Hepatic stellate cell (primary cell): Measurements from ENCODE around the gene TRPC4.

Experiments used
- DNase-seq: peaks from one replicate; pipeline ENCODE4 v3.0.0; 2011; ENCODE audit warnings: low spot score

The TRPC4 gene

GRCh38 chr13:37869756-37870488 is at the start of gene TRPC4:
TRPC4 (minus strand) TSS chr13:37869772; CDS start chr13:37783333, 86,439 bp downstream.
- peak; percentile 66 for DNase-seq

DNA sequence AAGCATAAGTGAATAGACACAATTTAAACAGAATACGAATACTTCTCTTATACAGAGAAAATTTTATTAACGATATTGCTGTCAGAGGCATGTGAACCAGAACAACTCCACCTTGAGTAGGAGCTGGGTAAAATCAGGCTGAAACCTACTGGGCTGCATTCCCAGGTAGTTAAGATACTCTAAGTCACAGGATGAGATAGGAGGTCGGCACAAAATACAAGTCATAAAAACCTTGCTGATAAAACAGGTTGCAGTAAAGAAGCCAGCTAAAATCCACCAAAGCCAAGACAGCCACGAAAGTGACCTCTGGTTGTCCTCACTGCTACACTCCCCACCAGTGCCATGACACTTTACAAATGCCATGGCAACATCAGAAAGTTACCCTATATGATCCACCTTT is 49.2 kb upstream of the TRPC4 start:
- no peak for DNase-seq

DNA sequence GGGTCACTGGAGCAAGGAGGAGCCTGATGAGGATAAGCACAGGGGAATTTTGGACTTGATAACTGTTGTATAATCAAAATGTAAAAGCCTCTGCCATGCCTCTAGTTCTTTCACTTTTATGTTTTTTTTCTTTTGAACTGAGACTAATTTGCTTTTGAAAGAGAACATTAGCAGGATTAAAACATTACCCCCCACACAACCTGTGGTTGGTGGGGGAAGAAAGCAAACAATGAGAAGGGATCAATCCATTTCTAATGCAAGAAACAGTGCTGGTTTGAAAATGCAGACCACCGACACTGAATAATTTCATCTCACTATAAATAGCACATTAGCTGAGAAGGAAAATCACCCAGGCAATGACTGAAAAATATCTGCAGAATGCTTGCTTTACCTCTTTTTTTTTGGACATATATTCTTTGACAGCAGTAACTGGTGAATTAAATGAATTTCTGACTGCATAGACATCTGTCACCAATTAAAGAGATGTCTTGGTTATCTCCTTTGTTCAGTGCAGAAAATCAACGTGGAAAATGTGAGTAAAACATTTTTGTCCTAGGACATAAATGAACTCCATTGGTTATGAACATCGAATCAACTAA is 48.6 kb upstream of the TRPC4 start:
- DNase-seq = no peak

- DNase-seq = no peak
These were observed 45.3 kb upstream of the TRPC4 start for GRCh38 chr13:37914781-37915391.

GRCh38 chr13:37910790-37911189 is 41.2 kb upstream of the TRPC4 start:
- DNase-seq = no peak

- no peak for DNase-seq
These were observed 37.3 kb upstream of the TRPC4 start for GRCh38 chr13:37906880-37907279.

DNA sequence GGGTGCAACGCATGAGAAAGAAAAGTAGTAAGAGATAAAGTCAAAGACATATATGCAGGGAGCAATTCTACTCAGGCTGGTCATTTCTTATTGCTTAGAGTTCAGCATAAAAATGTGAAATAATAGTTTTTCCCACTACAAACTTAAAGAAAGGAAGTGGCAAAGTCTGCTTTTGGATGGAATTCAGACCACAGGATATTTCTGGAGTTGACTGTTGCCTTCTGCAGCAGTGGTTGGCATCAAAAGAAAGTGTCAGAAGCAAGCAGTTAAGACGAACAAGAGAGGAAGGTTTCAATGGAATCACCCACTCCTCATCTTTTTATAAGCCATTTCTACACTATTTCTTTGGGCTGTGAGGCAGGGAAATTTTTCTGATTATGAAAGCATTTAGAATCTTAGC is 36.2 kb upstream of the TRPC4 start:
- no peak for DNase-seq

DNA sequence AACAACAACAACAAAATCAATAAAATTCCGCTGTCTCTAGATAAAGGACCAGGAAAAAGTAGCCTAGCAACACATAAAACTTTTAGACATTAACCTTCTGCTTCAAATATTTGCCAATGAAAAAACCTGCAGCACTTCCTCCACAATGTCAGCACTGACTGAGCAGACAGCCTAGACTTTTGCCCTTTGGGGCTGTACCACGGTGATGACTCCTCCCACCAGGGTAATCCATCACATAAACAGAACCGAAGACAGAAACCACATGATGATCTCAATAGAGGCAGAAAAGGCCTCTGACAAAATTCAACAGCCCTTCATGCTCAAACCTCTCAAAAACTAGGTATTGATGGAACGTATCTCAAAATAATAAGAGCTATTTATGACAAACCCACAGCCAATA is 30.2 kb upstream of the TRPC4 start:
- no peak for DNase-seq

GRCh38 chr13:37893321-37893720 is 23.7 kb upstream of the TRPC4 start:
- DNase-seq = no peak

- no peak for DNase-seq
These were observed 20.2 kb upstream of the TRPC4 start for GRCh38 chr13:37889820-37890219.

- DNase-seq = no peak
These were observed 19.5 kb upstream of the TRPC4 start for GRCh38 chr13:37889102-37889501.

GRCh38 chr13:37886879-37887278 is 17.3 kb upstream of the TRPC4 start:
- no peak for DNase-seq

DNA sequence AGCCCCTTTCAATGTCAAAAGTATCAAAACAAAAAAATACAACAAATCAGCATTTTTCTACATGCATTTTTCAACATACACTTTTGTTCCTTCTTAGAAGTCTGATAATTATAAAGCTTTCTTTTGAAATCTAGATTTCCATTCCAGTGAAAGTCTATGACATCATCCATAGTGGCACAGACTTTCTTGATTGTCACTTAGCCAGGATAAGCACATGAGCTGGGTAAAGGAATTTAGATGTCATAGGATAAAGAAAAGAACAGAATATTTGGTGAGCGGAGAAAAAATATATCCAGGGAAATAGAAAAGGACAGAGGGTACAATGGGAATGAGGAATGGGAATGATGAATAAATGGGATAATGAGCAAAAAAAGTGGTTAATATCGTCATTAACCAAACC is 15.1 kb upstream of the TRPC4 start:
- no peak for DNase-seq

DNA sequence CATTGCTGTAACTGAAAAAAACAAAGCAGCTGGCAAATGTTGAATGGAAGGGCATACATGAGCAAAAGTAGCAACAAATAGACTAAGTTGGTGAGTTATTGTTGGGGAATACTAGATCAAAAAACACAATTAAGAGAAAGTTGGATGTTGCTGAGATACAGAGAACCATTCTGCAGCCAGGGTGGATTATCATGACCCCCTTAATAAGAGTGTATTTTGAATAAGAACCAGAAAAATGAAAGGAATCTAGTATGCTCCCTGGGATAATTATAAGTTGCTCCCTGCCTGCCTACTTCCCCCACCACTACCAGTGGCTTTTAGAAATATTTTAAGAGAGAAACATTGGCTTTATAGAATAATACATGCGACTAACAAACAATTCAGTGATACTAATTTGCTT is 14.5 kb upstream of the TRPC4 start:
- DNase-seq = no peak

GRCh38 chr13:37878921-37879320 is 9.3 kb upstream of the TRPC4 start:
- DNase-seq = no peak

GRCh38 chr13:37878496-37878895 is 8.9 kb upstream of the TRPC4 start:
- DNase-seq = no peak

GRCh38 chr13:37870895-37871550 is 1.5 kb upstream of the TRPC4 start:
- peak; percentile 28 for DNase-seq

- no peak for DNase-seq
These were observed 895 bp upstream of the TRPC4 start for GRCh38 chr13:37870489-37870845.

DNA sequence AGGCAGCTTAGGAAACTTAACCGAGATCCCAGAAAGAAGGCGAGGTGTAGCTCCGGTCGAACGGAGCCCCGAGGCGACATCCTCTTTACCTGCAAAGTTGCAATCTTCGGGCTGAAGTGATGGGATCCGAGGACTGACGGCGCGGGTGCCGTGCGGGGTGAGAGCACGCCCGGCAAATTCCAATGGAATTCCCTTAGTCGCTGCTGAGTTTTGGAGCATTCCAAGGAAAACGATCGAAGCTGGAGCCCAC is 141 bp downstream of the TRPC4 start:
- DNase-seq = no peak

DNA sequence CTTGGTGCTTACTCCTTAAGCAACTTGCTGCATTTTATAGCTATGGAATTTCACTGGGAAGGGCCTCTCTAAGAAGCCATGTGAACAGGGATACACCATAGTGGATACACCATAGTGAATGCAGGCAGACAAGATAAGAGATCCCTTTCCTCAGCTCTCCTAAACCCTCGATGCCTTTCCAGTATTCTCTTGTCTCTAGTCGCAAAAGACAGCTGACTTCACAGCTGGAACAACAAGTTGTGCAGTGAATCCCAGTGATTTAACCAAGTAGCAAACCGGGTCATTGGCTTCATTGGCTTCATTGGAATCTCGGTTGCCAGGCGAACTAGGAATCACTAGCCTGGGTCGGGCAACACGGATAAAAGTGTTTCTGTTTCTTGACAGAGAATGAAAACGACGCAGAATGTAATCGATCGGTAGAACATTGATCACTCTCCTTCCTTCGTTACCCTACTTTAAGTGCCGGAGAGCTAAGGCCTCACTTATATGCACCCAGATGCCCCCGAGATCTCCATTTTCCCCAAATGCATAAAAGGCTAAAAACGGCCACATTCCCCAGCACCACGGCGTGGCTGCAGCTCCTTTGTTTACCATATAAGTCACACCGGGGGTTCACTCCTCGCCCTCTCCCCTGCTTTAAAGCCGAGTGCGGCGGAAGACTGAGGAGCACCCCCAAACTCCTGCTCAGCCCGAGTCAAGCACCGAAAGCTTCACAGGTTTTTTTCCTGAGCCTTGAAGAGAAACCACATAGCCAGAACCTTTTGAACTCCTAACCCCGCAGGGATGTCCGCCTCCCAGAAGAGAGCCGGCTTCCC is 674 bp downstream of the TRPC4 start:
- peak; percentile 24 for DNase-seq

- DNase-seq = no peak
These were observed 5.9 kb downstream of the TRPC4 start for GRCh38 chr13:37863708-37864107.

GRCh38 chr13:37835392-37835791 is 34.2 kb downstream of the TRPC4 start:
- no peak for DNase-seq

- DNase-seq = no peak
These were observed 36.2 kb downstream of the TRPC4 start for GRCh38 chr13:37833411-37833810.
